DMS153 treated with DMSO at 0.1 percent for 48 hours (cell line): Measurements from ENCODE around the gene EFNA5.

Source experiments
- DNase-seq: peaks from one replicate; lab custom pipeline; 2025; ENCODE audit not compliant: unreplicated experiment; lab: John Stamatoyannopoulos, UW

EFNA5 gene

DNA sequence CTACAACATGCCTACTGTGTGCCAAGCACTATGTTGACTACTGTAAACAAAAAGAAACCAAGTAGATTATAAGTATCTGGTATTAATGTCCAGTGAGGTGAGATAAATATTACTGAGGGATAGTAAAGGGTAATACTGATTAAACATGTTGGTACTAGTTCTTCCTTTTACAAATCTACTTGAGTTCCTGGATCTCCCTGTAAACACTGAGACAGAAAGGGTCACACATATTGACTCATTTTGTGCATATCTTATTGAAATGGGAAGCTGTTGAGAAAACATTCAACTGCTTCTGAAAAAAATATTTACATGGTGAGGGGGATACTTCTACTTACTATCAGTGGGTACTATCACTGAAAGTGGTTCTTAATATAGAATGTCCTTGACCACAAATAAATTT lies 24.3 kb downstream of the EFNA5 start:
- no peak for DNase-seq

DNA sequence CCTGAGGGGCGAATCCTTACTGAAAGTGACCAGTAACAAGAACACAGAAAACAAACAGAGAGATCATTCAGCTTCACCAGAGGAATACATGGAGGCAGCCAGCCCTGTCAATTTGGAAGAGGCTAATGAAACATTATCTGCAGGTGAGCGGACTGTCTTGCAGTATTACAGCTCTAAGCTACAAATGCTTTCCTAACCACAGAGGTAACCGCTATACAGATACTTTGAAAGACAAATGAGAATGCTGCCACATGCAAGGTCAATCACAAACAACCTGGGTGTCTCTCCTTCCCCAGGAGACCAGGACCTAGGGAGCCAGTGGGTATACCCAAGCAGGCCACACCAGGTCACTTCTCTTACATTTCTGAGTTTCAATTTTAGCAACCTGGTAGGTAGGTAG lies 30.2 kb downstream of the EFNA5 start:
- DNase-seq, result no peak

DNA sequence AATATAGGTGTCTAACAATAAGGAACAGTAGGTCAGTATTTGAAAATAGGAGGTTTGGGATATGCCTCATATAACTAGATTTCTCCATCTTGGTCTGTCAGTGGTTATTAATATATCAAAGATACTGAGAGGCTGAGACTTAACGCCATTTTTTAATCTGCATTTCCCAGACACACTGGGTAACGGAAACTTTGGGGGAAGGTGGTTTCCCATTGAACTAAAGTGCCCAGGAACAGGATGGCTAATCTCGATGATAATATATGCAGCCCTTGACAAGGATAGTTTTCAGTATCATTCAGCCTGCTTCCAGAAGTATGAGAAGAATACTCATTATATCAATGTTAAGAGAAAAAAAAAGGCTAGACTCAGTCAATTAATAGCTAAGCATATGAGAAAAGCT lies 30.7 kb downstream of the EFNA5 start:
- no peak for DNase-seq

DNA sequence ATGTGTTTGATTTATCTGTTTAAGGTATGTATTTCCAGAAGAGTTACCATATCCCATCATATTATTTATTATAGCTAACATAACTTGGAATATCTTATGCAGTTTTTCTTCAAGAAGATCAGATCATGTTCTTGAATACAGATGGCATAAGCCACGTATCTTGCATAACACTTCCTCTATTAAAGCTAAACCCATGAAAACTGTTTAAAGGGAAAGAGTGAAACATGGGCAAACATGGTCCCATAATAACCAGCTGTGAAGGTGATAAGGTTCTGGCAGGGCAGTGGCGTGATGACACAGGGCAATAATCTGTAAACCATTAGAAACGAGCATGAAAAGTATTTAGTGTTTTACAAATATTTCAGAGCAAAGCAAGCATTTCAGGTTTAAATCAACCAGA lies 34.2 kb downstream of the EFNA5 start:
- DNase-seq, result no peak

DNA sequence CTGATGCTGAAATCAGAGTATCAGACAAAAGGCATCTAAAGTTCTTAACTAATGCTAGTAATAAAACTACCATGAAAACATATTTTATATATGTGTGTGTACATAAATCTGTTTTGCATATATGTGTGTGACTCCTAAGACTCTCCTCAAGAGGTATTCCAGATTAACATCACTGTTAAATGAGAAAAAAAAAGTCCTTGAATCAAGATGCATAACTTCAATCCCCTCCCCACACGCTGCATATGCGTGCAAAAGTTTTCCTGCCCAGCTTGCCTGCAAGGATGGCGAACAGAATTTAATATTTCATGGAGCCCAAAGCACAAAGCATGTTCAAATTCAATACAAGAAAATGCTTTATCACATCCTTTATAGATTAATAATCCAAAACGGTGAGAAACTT lies 34.7 kb downstream of the EFNA5 start:
- no peak for DNase-seq

DNA sequence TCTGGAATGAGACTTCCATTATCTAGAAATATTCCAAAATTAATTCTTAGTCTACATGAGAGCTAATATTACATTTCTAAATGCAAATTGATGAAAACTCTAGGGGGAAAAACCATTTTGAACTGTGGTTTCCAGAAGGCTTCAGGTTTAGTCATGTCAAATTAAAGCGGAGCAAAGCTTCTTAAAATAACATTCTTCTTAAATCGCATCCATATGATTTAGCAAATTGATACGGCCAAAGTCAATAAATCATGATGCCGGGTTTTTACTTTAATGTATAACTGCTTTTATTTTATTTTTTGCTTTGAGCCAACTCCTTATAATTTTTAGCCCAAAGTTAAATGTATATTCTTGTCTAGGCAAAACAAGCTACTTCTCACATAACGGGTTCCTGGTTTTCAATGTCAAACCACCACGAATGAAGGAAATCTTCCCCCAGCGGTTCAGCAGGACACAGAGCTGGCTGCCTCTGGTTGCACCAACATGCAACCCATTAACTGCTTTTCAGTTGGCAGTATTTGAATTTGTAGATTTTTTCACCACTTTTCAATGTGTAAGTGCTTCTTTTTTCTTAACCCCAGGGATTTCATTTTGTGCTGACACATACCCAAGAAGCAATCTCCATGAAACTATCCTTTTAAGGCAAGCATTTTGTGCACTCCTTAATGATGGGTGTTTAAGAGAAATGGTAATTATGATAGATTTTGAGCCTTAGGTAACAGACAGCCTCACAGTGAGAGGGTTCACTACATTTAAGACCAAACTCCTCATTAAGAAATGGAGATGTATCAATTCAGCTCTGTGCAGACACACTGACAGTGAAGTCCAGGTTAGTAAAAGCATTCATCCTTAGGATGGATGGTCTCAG lies 35.5 kb downstream of the EFNA5 start:
- no peak for DNase-seq

DNA sequence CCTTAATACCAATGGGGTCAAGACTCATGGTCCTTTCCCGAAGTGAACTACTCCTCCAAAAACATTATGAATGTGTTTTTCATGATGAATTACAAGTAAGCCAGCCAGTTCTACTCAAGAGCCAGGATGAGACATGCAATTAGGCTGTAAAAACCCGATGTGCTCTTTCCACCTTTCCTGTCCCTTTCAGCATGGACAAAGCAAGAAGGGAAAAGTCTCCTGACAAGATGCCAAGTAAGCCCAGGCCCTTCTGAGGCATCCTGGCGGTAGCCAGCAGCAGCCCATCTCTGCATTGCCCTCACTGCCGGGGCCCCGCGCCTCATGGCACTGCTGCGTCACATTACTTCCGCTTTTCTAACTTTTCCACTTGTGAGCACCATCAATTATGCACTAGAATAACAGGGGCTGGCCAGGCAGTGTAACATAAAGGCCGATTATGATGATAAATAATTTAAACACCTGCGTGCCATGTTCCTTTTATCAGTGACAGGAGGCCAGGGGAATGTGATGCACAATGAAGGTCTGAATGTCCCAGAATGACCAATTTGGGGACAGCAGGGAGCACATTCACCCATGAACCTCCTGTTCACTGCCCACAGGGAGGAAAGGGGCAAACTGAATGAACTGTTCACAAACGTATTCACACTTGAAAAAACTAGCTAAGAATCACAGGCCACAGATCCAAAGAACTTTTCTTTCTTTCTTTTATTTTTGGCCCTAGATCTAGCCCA lies 37.4 kb downstream of the EFNA5 start:
- DNase-seq, result no peak

DNA sequence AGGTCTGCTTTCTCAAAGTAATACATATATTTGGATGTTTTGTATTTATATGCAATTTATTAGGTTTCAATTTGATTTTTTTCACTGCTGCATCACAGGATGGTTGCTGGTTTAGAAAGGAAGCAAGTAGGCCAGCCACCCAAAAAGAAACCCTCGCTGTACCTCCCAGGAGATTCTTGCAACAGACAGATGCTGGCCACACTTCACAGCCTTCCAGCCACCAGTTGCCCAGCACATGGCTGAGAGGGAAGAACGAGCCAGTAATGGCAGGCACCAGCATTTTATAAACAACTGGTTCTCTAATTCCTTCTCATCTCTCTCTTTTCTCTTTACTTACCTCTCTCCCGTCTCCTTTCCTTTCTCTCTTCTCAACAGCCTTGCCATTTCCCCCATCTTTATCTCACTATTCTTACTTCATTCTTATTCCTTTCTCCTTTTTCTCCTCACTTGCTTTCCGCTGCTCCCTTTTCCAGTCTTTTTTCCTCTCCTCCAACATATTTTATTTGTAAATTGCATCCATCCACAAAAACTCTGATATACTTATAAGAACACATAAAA lies 38.9 kb downstream of the EFNA5 start:
- no peak for DNase-seq

DNA sequence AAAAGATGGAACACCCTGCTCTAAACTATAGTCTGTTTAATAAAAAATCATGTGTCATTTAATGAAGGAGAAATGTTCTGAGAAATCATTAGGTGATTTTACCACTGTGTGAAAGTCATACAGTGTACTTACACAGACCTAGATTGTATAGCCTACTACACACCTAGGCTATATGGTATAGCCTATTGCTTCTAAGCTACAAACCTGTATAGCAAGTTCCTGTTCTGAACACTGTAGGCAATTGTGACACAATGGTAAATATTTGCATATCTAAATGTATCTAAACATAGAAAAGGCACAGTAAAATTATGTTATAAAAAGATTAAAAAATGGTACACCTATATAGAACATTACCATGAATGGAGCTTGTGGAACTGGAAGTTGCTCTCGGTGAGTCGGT lies 40.6 kb downstream of the EFNA5 start:
- DNase-seq, result no peak

DNA sequence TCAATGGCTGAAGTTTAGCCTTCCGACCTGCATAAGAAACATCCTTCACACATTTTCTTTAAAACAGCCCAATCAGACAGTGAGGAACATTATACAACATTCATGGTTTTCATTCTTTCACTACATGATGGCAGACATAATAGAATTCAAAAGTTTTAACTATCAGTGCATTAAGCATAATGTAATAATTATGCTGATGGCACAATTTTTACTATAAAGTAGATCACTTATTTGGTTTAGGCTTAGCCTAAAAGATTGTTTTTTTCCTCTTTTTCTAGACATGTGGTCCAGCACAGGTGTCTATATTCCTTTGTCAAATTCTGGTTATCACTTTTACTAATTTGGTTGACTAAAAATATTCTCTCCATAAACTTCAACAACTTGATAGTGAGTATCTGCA lies 46.5 kb downstream of the EFNA5 start:
- DNase-seq, result no peak

DNA sequence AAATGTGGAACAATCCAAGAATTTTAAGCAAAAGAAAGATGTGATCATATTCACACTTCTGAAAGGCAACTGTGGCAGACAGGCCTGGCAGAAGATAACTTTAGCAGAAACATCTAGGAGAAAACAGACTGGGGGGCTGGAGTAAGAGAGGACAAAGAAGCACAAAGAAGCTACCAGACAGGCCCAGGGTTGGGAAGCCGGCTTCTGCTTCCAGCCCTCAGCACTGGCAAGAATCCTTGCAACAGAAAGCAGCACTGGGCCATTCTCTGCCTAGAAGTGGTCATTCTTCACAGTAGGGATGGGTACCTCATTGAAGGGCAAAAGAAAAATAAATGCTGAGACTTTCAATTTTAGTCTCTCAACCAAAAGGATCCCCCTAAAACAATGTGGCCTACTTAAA lies 49.6 kb downstream of the EFNA5 start:
- DNase-seq, result no peak

DNA sequence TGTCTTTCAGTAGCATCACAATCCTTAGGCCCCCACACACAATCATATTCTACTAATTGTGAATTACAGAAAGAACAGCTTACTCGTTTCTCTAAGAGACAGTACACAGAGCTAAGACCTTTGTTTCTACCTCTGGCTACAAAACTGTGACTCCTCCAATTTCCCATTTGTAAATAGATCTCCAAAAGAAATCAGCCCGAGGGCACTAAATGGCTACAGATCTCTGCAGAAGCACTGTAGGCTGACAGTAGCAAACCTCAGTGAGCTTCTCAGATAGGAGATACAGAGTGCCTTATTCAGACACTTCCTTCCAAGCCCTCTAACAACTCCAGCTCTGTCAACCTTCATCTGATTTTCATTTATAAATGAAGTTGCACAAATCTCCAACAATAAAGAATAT lies 51.0 kb downstream of the EFNA5 start:
- DNase-seq, result no peak

DNA sequence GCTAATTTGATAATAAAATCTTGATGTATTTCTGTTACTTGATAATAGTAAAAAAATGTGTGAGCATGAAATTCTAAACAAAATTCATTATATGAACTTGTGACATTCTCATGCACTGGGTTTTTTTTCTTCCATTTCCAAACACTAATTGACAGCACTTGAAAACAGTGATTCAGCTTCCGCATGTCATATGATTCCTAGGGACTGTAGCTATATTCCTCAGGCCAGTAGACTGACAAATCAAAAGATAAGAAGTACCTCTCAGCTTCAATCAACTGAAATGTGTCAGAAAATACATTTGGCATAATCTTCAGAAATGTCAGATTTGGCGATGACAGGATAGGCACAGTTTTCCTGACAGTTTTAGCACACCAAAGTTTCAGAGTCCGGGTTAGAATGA lies 52.5 kb downstream of the EFNA5 start:
- no peak for DNase-seq

DNA sequence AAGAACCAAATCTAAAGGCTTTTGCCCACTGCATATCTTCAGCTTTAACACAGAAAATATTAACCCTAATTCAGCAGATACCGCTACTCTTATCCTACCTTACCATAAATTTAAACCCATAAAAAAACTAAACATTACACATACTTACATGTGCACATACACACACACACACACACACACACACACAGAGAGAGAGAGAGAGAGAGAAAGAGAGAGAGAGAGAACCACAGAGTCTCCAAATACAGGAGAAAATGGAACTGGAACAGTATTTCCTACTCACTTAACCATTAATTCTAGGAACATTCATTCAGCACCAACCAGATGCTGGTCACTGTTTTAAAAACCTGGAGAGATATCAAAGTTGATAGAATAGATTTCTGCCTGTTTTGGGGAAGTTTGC lies 53.7 kb downstream of the EFNA5 start:
- DNase-seq, result no peak

DNA sequence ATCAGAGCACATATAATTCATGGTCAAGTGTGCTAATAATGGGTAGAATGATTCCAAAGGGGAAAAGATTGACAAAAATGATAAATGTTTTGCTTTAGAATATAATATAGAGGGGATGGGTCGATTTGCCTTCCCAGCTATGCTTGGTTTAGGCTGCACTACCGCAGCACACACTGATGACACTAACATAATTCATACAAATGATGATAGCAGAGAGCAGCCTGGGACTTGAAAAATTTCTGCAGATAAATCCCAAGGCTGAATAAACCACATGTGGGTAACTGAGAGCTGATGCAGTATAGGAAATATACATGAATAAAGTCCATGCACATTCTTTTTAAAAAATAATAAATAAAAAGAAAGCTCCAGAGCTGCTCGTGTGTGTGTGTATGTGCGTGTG lies 54.5 kb downstream of the EFNA5 start:
- DNase-seq, result no peak

DNA sequence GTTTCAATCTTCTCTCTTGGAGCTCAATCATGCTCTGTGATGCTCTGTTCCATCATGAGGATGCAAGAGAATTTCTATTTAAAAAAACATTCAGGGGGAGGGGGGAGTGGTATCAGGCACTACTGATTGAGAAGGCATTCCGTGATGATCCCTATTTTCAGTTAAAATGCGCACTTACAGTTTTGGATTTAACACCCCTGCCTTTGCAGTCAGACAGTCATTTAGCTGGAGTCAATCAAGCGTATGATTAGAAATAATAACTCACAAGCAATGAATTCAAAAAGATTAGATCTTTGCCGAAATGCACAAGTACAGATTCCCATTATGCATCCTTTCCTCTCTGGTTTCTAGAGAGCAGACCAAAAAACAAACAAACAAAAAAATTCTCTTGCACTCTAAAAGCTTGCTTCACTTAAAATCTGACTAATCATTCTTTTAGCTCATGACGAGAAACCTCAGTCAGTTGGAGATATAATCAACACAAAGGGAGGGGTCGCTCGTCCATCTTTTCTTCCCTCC lies 55.4 kb downstream of the EFNA5 start:
- DNase-seq, result no peak

DNA sequence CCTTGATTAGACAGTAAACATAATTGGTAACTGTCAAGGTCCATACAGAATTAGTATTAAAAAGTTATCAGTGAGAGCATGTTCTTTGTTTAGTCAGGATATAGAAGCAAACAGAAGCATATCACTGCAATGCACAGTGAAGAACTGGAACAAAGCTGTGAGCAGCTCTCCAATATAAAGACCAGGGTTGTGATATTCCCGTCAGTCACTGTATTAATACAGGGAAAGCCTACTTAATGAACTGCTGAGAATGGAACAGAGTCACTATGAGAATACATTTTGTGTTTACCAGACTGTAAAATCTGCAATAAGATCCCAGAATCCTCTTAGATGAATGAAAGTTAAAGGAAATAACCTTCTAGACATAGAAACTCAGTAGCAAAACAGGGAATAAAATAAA lies 58.2 kb downstream of the EFNA5 start:
- DNase-seq, result no peak

DNA sequence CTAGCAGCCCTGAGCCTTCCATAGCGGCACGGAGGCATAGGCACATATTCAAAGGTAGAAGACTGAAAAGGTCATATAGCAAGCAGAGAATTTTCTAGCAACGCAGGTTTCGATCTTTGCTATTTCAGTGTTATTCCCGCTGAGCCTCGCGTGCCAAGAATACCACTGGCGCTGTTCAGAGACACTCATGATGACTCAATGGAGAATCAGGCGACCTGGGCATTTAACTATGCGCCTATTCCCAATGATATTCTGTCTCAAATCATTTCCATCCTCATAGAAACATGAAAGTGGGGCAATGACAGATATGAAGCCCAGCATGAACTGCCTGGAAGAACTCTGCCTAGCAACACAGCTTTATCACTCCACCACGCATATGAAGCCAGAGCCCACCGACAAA lies 59.9 kb downstream of the EFNA5 start:
- no peak for DNase-seq

DNA sequence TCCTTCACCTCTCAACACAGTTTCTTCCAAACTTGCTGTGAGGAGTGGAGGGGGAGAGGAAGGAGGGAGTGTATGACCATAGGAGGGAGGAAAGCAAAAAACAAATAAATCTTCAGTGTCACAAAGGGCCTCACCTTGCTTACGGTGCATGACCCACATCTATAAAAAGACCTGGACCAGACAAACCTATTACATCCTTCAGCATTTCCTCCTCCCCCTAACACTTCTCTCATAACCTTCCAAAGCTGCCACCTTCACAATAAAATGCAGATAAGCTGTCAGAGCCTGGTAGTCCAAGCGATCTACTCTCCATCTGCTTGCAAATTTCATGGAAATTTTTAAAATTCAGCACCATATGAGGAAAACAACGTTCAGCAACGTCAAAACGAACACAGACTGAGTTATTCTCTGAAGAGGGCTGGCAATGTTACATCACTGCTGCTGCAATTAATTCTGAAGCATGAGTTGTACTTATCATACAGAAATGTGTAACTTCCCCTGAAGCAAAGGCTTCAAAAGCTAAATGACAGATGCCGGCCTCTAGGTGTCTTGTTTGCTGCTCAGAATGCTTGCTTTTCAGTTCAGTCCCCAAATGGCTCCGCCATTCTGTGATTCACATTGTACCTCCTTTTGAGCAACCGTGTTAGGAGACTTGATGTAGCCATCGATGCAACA lies 62.9 kb downstream of the EFNA5 start:
- no peak for DNase-seq

DNA sequence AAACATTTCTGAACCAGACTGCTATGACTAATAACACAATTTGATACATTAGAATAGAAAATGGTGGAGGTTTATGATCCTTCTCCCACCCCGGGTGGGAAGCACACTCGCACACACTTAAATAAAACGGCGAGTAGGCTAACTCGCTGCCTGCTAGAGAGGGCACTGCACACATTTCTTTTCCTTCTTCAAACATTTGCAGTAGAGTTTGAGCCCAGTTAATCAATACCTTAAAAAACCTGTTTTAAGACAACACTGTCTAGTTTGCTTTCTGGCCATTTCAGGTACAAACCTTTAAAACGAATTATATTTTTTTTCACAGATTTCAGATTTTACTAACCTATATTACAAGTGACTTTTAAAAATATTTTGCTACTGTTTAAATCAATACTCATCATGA lies 63.5 kb downstream of the EFNA5 start:
- no peak for DNase-seq

DNA sequence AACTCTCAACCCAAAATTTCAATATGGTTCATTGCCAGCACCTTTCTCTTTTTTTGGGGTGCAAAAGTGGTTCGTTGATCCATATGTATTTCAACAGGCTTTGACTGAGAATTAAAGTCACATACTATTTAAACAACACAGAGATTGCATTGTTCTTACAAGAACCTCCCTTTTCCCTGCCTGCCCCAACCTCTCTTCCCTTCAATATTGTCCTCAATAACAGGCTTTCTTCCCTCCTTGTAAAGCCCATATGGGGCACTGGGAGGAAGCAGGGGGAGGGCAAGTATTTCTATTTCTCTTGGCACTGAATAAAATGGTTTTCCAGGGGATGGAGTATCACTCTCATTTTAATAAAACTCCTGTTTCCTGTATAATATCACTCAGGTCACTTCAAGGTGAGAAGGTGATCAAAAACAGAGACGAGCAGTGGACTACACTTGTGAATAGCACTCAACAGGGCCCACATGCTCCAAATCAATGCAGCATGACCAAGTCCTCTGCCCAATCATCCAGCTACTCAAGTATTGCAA lies 65.1 kb downstream of the EFNA5 start:
- DNase-seq, result no peak
